AG08396 (cell line): ENCODE results near the gene GABRB1.

Source experiments
- DNase-seq: peaks from one replicate; pipeline ENCODE4 v3.0.0; 2012; ENCODE audit warnings: low spot score, mixed read lengths

The GABRB1 gene

GRCh38 chr4:47471064-47471463, 439.7 kb downstream of the GABRB1 start:
- DNase-seq = no peak

DNA sequence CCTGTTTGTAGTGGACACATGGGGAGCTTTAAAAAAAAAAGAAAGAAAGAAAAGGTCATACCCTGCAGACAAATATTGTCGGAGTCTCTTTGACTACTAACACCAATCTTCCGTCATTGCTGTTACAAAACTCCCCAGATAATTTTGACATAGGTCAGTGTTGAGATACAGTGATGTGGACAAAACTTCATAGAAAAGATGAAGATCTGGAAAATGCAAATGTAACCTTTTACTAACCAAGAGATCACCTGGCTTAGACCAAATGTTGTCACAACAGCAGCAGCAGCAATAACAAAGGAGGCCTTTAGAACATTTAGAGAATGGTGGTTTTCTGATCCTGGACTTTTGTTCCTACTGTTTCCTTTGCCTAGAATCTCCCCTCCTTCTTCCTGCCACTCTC, 440.2 kb downstream of the GABRB1 start:
- no peak for DNase-seq

DNA sequence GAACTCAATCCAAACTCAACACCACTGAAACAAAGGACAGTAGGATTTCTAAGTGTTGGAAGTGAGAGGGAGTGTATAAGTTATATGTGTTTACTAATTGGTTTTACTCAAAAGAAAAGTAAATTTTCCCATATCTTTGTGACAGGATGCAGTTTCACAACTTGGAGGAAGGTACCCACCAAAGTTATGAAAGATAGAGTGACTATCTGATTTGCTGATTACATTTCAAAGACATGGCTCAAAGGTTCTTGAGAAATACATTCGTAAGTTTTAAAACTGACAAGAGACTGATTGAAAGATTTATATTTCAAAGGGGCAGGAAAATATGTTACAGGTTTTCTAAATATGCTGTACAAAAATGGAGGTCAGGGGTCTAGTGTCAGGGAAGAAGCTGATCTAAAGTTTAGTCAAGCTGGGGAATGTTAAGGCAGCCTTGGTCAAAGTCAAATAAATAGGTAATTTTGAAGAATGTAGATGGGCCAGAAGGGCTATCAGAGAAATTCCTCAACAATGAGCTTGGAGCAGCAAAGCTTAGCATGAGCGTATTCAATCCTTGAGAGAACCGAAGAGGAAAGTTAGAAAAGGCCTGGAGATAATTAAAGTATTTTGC, 441.9 kb downstream of the GABRB1 start:
- DNase-seq = no peak

DNA sequence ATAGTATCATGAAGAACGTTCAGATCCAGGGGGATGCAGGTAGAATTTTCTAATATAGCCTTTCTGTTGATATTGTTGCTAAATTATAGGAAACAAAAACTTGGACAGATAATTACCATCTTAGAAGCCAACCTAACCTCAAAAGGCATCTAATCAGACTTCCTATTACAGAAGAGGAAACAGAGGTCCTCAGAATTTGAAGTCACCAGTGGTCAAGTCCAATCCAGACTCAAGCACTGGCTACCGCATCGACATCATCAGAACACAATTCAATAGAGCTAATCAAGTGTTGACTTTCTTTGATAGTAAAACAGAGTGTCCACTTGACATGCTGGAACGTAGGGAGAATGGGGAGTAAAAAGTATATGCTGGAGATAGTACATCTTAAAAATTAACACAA, 443.4 kb downstream of the GABRB1 start:
- no peak for DNase-seq

- no peak for DNase-seq
These were observed 444.0 kb downstream of the GABRB1 start for GRCh38 chr4:47475411-47475810.
